Cerebellar nuclear complex (tissue), 1 donor: ENCODE results near the gene ODAD2.

Experiments
- DNase-seq, 2 experiments: peaks; one replicate each; lab custom pipeline; 2025; lab: John Stamatoyannopoulos, UW

The ODAD2 gene

DNA sequence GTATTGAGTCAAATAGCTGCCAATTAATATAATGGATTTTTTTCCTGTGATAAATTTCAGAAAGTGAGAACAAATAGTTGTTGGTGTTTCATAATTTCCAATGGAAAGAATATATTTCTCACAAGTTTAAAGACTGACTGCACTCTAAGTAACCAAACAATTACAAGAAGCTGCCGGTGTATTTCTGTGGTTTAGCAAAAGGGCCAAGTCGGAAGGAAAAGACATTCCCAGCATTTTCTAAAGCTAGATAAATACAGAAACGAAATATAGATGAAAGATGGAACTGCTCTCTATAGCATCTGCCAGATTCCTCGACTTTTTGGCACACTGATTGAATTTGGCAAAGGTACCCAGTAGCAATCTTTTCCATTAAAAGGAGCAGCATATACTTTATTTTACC is 160.5 kb downstream of the ODAD2 start:
- DNase-seq = no peak

- DNase-seq = no peak
Observed at GRCh38 chr10:27834476-27834875, 164.4 kb downstream of the ODAD2 start.

DNA sequence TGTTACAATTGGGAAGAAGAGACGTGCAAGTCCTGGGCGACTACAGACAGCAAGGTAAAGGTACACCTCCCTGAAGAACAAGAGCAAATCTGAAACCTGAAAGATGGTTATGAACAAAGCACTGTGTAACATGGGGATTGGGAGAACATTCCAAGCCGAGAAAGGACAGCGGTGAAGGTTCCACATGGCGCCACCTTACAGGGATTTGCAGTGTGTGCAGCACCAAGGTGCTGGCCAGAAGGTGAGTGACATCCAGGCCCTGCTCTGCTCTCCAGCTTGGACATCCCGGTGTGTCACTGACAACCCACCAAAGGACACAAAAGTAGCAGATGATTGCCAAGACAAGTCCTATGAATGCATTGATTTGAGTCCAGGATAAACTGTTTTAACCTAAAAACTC is 165.1 kb downstream of the ODAD2 start:
- DNase-seq = no peak

- DNase-seq = no peak
Observed at GRCh38 chr10:27832826-27833225, 166.1 kb downstream of the ODAD2 start.

- no peak for DNase-seq
Observed at GRCh38 chr10:27826369-27826768, 172.5 kb downstream of the ODAD2 start.

DNA sequence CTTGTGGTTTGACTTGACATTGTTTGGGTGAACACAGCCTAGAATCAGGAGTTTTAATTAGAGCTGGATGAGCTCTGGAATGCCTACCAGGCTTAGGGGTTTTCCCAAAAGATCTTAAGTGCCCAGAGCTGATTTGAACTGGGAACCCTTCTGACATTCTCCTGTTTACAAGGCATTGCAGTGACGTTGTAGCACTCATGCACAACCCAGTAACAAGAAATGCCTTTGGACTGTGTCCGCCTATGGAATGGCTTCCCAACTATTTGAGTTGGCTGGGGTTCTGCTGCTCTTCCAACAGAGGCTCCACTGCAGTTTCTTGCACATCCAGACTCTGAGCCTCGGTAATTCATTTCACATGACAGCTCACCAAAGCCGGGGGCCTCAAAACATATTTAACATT is 176.6 kb downstream of the ODAD2 start:
- no peak for DNase-seq

DNA sequence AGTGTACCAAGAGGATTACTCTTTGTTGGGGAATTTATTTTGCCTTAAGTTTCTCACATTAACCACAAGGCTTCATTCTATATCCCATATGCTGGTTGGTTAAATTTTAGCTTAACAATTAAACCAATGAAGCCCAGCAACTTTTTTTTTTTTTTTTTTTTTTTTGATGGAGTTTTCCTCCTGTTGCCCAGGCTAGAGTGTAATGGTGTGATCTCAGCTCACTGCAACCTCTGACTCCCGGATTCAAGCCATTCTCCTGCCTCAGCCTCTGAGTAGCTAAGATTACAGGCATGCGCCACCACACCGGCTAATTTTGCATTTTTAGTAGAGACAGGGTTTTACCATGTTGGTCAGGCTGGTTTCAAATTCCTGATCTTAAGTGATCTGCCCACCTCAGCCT is 178.2 kb downstream of the ODAD2 start:
- no peak for DNase-seq

- DNase-seq = no peak
Observed at GRCh38 chr10:27819781-27820531, 178.9 kb downstream of the ODAD2 start.

DNA sequence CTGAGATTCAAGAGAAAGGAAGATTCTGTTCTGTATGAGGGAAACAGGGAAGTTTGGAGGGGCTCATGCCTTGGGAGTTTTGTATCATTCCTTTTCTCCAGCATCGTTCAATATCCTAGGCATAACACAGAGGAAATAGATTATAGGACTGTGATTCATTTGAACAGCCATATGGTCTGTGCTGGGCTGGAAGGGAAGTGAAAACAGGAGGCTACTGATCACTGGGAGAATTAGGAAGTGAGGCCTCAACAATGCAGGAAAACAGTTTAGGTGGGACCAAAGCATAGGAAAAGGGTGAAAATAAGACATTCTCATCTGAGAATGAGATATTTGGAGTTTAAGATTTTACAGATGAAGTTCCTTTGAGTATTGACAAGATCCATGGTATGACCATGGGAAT is 182.6 kb downstream of the ODAD2 start:
- no peak for DNase-seq

DNA sequence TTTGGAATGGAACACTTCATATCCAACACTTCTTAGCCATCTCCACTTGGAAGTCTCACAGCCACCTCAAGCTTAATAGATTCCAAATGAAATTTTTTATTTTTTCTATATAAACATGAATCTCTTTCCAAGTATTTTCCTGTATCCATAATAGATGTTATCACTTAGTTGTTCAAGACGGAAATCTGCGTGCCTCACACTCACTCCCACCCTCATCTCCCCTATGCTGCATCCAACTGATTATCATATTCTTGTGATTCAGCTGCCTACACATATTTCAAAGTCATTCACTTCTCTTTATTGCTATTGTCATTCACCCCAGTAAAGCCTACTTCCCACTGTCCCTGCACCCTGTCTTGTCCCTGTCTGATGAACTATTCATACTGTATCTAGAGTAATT is 183.0 kb downstream of the ODAD2 start:
- no peak for DNase-seq

DNA sequence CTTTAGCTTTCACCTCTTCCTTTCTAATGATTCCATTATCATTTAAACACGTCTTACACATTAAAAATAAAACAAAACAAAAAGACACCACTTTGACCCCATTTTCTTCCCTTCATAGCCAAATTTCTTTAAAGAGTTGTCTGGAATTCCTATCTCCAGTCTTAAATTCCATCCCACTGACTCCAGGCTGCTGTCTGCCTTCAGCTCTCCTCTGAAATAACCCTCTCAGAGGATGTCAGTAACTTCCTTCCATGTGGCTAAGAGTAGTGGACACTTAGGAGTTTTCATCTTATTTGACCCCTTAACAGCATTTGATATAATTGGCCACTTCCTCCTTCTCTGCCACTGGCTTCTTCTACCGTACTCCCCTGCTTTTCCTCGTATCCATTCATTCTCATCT is 183.6 kb downstream of the ODAD2 start:
- DNase-seq = no peak

GRCh38 chr10:27805180-27805579 is 193.7 kb downstream of the ODAD2 start:
- DNase-seq = no peak

DNA sequence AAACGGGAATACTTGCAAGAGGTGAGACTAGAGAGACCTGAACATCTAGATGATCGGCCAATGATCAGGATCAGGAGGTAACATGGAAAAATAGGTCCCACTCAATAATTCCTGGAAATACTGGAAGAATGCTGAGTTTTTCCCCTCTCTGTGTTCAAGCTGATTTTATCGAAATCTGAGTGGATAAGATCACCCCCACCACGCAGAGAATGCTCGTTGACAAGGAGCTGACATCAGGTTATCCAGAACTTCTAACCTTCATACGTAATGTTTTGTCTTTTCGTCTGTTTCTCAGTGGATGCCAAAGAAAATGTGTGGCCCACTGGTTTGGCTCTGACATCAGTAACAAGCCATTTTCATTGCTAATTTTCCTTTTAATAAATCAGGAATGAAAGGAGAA is 194.7 kb downstream of the ODAD2 start:
- no peak for DNase-seq

- DNase-seq = no peak
Observed at GRCh38 chr10:27801171-27801785, 197.6 kb downstream of the ODAD2 start.

GRCh38 chr10:27799046-27799445 is 199.8 kb downstream of the ODAD2 start:
- DNase-seq = no peak

GRCh38 chr10:27794157-27794556 is 204.7 kb downstream of the ODAD2 start:
- DNase-seq = no peak

DNA sequence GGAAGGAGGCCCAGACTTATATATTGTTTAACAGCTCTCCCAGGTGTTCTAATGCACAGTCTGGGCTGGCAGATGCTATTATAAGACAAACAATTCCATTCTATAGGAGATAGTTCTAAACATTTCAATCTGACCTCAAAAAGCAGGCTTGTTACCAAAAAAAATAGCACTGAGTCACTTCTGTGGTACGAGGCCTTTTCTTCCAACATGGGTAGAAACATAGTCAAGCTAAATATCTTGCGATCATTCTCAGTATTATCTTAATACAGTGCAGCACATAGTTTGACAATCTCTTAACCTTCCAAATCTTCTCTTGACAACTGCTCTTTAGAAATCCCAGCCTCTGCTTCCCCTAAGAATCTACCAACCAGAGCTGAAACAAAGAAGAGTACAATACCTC is 206.7 kb downstream of the ODAD2 start:
- DNase-seq = no peak

GRCh38 chr10:27784272-27784671 is 214.6 kb downstream of the ODAD2 start:
- no peak for DNase-seq

- DNase-seq = no peak
Observed at GRCh38 chr10:27783660-27784059, 215.2 kb downstream of the ODAD2 start.

- no peak for DNase-seq
Observed at GRCh38 chr10:27779462-27780015, 219.3 kb downstream of the ODAD2 start.

- DNase-seq = no peak
Observed at GRCh38 chr10:27774831-27775230, 224.0 kb downstream of the ODAD2 start.

GRCh38 chr10:27771231-27771630 is 227.6 kb downstream of the ODAD2 start:
- no peak for DNase-seq

- DNase-seq = no peak
Observed at GRCh38 chr10:27770181-27770580, 228.7 kb downstream of the ODAD2 start.
